Stimulated activated CD8-positive, alpha-beta memory T cell treated with anti-CD3 and anti-CD28 coated beads, Interleukin-4, amount 100 ng/mL, for 24 hours (primary cell): ENCODE measurements around the gene BMP5.

Experiments
- DNase-seq: peaks from one replicate; pipeline ENCODE4 v3.0.0-alpha.2; 2020; ENCODE audit warnings: low read depth

The BMP5 gene

GRCh38 chr6:55872866-55873265 is 2.5 kb downstream of the BMP5 start:
- DNase-seq = no peak

- no peak for DNase-seq
These were observed 5.1 kb downstream of the BMP5 start for GRCh38 chr6:55870181-55870813.

GRCh38 chr6:55869674-55870073 is 5.7 kb downstream of the BMP5 start:
- DNase-seq = no peak

- DNase-seq = no peak
These were observed 6.5 kb downstream of the BMP5 start for GRCh38 chr6:55868771-55869479.

- DNase-seq = no peak
These were observed 7.2 kb downstream of the BMP5 start for GRCh38 chr6:55868176-55868575.

GRCh38 chr6:55866128-55866527 is 9.3 kb downstream of the BMP5 start:
- DNase-seq = no peak

GRCh38 chr6:55853008-55854001 is 22.1 kb downstream of the BMP5 start:
- DNase-seq = no peak

- DNase-seq = no peak
These were observed 34.0 kb downstream of the BMP5 start for GRCh38 chr6:55841341-55841740.

- DNase-seq = no peak
These were observed 36.3 kb downstream of the BMP5 start for GRCh38 chr6:55839080-55839479.

- DNase-seq = no peak
These were observed 38.4 kb downstream of the BMP5 start for GRCh38 chr6:55836945-55837344.

- DNase-seq = no peak
These were observed 38.9 kb downstream of the BMP5 start for GRCh38 chr6:55836481-55836880.

- DNase-seq = no peak
These were observed 40.2 kb downstream of the BMP5 start for GRCh38 chr6:55835220-55835619.

GRCh38 chr6:55833284-55833683 is 42.1 kb downstream of the BMP5 start:
- no peak for DNase-seq

GRCh38 chr6:55827818-55828522 is 47.4 kb downstream of the BMP5 start:
- no peak for DNase-seq

- DNase-seq = no peak
These were observed 48.4 kb downstream of the BMP5 start for GRCh38 chr6:55826941-55827340.

- no peak for DNase-seq
These were observed 49.9 kb downstream of the BMP5 start for GRCh38 chr6:55825402-55826051.

- DNase-seq = no peak
These were observed 52.6 kb downstream of the BMP5 start for GRCh38 chr6:55822815-55823214.

GRCh38 chr6:55822005-55822404 is 53.4 kb downstream of the BMP5 start:
- DNase-seq = no peak

GRCh38 chr6:55820696-55821095 is 54.7 kb downstream of the BMP5 start:
- DNase-seq = no peak

GRCh38 chr6:55819811-55820210 is 55.6 kb downstream of the BMP5 start:
- DNase-seq = no peak

GRCh38 chr6:55818482-55818881 is 56.9 kb downstream of the BMP5 start:
- no peak for DNase-seq

- DNase-seq = no peak
These were observed 62.9 kb downstream of the BMP5 start for GRCh38 chr6:55812509-55812908.
